ENCODE results near the gene PFKP.

The PFKP gene

DNA sequence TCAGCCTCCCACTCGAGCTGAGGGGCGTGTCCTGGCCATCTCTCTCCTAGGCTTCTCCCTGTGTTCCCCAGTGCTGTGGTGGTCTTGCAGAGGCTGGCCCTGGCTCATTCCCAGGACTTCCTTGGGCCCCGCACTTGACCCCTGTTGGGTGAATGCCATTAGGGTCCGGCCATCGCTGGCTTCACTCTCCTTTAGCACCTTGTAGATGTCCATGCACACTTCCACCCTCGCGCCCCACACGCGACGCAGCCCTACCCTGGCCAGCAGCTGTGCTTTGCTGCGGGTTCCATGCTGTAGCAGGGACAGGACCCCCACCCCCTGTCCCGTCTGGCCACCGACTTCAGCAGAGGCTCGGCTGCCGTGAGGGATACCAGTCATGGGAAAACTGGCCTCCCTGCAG is 58.9 kb downstream of the PFKP start:
- Histone ChIP-seq H3K27ac (no peak overlapping the region), H3K4me3 (ENCODE audit: low read depth, low read length) (no peak overlapping the region), H3K9ac (no peak overlapping the region), H3K27me3 (ENCODE audit: control insufficient read depth, insufficient read depth, low read length) (no peaks in the 10 kb centered on the region), H3K9me3 (ENCODE audit: control insufficient read depth, low read length) (no peaks in the 10 kb centered on the region), H3K4me2 (ENCODE audit: low read length) (no peak overlapping the region), H2AFZ (no peak overlapping the region), H3K36me3 (ENCODE audit: control insufficient read depth, insufficient read depth, low read length) (no peaks in the 10 kb centered on the region), H3K79me2 (no peaks in the 10 kb centered on the region), H3K4me1 (no peaks in the 10 kb centered on the region)
- TF ChIP-seq, protein P1, sequence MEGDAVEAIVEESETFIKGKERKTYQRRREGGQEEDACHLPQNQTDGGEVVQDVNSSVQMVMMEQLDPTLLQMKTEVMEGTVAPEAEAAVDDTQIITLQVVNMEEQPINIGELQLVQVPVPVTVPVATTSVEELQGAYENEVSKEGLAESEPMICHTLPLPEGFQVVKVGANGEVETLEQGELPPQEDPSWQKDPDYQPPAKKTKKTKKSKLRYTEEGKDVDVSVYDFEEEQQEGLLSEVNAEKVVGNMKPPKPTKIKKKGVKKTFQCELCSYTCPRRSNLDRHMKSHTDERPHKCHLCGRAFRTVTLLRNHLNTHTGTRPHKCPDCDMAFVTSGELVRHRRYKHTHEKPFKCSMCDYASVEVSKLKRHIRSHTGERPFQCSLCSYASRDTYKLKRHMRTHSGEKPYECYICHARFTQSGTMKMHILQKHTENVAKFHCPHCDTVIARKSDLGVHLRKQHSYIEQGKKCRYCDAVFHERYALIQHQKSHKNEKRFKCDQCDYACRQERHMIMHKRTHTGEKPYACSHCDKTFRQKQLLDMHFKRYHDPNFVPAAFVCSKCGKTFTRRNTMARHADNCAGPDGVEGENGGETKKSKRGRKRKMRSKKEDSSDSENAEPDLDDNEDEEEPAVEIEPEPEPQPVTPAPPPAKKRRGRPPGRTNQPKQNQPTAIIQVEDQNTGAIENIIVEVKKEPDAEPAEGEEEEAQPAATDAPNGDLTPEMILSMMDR (IDR thresholded peaks at IDR 0.05): no peak

DNA sequence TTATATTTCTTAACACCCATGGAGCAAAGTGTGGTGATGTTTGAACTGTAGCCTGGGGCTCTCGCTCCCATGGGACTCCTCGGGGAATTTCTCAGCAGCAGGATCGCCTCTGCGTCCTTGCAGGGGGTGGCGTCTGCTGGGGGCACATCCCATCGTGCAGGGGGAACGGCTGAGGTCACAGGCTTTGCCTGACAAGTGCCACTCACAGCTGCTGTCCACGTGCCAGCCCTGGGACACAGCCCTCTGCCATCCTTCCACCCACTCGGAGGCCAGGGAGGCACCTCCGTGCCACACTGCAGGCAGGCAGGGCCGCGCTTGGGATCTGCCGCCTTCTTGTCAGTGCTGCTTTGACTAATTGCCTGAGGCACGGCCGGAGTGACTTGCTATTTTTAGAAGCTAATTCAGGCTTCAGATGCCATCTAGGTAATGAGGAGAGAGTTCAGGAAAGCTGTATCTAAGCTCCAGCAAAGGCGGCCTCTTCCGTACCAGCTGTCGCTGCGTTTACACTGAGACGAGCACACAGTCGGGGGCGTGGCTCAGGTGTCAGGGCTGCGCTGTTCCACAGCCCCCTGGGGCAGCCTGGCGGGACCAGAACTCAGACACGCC is 59.5 kb downstream of the PFKP start:
- Histone ChIP-seq H3K4me2 (ENCODE audit: low read length) (no peak overlapping the region), H3K27me3 (ENCODE audit: control insufficient read depth, insufficient read depth, low read length) (no peaks in the 10 kb centered on the region), H3K9ac (no peak overlapping the region), H3K27ac (no peak overlapping the region), H2AFZ (no peak overlapping the region), H3K4me3 (ENCODE audit: low read depth, low read length) (no peak overlapping the region), H3K9me3 (ENCODE audit: control insufficient read depth, low read length) (no peaks in the 10 kb centered on the region), H3K36me3 (ENCODE audit: control insufficient read depth, insufficient read depth, low read length) (no peaks in the 10 kb centered on the region), H3K4me1 (no peaks in the 10 kb centered on the region), H3K79me2 (no peaks in the 10 kb centered on the region)
- TF ChIP-seq, protein P1 (IDR thresholded peaks at IDR 0.05): no peak

DNA sequence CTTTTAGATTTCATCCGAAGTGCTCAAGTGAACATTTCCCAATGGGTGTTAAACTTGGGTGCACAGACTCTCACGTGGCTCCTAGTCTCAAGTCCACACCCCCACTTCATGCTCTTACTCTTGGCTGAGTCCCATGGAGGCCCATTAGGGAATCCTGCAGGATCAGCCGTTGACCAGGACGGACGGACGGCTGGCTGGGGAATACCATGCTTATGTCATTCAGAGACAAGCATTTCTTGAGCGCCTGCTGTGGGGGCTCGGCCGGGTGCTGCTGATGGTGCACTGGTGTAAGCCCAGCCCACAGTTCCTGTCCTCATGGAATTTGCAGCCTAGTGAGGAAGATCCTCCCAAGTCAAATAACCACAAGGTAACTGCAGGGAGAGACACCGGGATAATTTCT is 60.6 kb downstream of the PFKP start:
- no peak overlapping the region for H3K9ac ChIP-seq

DNA sequence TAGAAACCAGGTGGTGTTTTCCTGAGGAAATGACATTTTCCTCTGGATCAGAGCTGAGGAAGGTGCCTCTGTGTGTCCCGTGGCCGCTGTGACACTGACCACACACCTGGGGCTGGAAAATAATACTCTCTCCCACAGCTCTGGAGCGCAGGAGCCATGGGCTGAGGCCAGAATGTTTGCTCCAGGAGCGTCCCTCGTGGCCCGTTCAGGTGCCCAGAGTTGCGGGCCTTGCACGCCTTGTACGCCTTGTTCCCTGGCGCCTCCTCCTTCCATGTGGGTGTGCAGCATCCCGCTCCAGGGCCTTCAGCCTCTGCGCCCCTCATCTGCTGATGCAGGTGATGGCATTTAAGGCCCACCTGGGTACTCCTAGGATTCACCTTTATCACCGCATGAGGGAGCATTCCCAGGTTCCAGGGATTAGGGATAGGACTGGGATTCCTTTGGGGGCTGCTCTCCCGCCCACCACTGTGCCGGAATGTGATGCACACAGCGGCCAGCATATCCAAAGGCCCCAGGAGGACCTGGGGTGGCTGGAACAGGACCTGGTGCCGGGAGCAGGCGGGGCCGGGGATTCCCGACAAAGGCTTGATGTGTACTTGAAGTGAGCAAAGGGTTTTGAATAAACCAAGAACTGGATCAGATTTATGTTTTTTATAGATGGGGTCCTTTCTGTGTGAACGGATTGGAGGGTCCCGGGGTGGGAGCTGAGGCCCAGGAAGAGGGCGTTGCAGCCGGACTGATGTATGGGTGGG is 61.2 kb downstream of the PFKP start:
- TF ChIP-seq, protein P1 (IDR thresholded peaks at IDR 0.05): no peak
- Histone ChIP-seq H2AFZ (no peak overlapping the region), H3K4me2 (ENCODE audit: low read length) (no peak overlapping the region), H3K36me3 (ENCODE audit: control insufficient read depth, insufficient read depth, low read length) (no peaks in the 10 kb centered on the region), H3K27ac (no peak overlapping the region), H3K27me3 (ENCODE audit: control insufficient read depth, insufficient read depth, low read length) (no peaks in the 10 kb centered on the region), H3K9me3 (ENCODE audit: control insufficient read depth, low read length) (no peaks in the 10 kb centered on the region), H3K4me3 (ENCODE audit: low read depth, low read length) (no peak overlapping the region), H3K9ac (no peak overlapping the region), H3K79me2 (no peaks in the 10 kb centered on the region), H3K4me1 (no peaks in the 10 kb centered on the region)

More for the DNA sequence above, 60.6 kb downstream of the PFKP start:
- Histone ChIP-seq H2AFZ (no peak overlapping the region), H3K27ac (no peak overlapping the region), H3K9me3 (ENCODE audit: control insufficient read depth, low read length) (no peaks in the 10 kb centered on the region), H3K4me3 (ENCODE audit: low read depth, low read length) (no peak overlapping the region), H3K36me3 (ENCODE audit: control insufficient read depth, insufficient read depth, low read length) (no peaks in the 10 kb centered on the region), H3K4me2 (ENCODE audit: low read length) (no peak overlapping the region), H3K27me3 (ENCODE audit: control insufficient read depth, insufficient read depth, low read length) (no peaks in the 10 kb centered on the region), H3K79me2 (no peaks in the 10 kb centered on the region), H3K4me1 (no peaks in the 10 kb centered on the region)
- TF ChIP-seq, protein P1 (IDR thresholded peaks at IDR 0.05): no peak
